Thyroid gland (tissue), 4 donors: ENCODE measurements around the gene RPS28.

Experiments used
- POLR2A ChIP-seq, 2 donors: fragments of 450-650 bp; IDR thresholded peaks; one replicate each; pipeline ENCODE4 v1.6.1; 2017; ENCODE audit warnings: antibody characterized with exemption in 2 of 2, mild to moderate bottlenecking in 2 of 2, moderate library complexity in 1 of 2
- TF ChIP-seq, protein P1 (sequence below), 6 experiments: fragments of 200-600 bp in 3 of 6; fragments of 450-650 bp in 3 of 6; sonication (generic) in 3 of 6; IDR thresholded peaks; one replicate each; pipeline ENCODE4 v1.5.1; 2016 to 2019; ENCODE audit warnings: antibody characterized with exemption in 6 of 6, mild to moderate bottlenecking in 2 of 6, inconsistent platforms in 1 of 6, moderate library complexity in 1 of 6

GRCh38 chr19:8337728-8338127 lies 16.4 kb downstream of the RPS28 start:
- TF ChIP-seq POLR2A (IDR thresholded peaks at IDR 0.05): no peak
- TF ChIP-seq, protein P1, sequence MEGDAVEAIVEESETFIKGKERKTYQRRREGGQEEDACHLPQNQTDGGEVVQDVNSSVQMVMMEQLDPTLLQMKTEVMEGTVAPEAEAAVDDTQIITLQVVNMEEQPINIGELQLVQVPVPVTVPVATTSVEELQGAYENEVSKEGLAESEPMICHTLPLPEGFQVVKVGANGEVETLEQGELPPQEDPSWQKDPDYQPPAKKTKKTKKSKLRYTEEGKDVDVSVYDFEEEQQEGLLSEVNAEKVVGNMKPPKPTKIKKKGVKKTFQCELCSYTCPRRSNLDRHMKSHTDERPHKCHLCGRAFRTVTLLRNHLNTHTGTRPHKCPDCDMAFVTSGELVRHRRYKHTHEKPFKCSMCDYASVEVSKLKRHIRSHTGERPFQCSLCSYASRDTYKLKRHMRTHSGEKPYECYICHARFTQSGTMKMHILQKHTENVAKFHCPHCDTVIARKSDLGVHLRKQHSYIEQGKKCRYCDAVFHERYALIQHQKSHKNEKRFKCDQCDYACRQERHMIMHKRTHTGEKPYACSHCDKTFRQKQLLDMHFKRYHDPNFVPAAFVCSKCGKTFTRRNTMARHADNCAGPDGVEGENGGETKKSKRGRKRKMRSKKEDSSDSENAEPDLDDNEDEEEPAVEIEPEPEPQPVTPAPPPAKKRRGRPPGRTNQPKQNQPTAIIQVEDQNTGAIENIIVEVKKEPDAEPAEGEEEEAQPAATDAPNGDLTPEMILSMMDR (IDR thresholded peaks at IDR 0.05): no peak
